HepG2 (cell line): ENCODE measurements around the gene PXMP2. TPM values are rescaled to one million over a fixed set of nuclear protein-coding genes. Genes with fewer than 3 reads are reported as not detected.

Experiments
- ATAC-seq: fragments of 200-7000 bp; cut with Tn5 transposase; 3 replicates; pipeline ENCODE4 v1.9.1; 2020; ENCODE audit warnings: mild to moderate bottlenecking, moderate library complexity
- BruUV-seq: library from RNA; stranded (reverse); fragments of 400-500 nt; replicated peaks from 2 replicates; lab custom pipeline; 2021; lab: Mats Ljungman, UMichigan
- CTCF ChIA-PET: fragments of 300-600 bp; formaldehyde crosslinking; extraction: SDS; loops from one replicate; lab custom pipeline; 2021; ENCODE audit warnings: low total read pairs, inconsistent platforms, low intra/inter-chr PET ratio; lab: Yijun Ruan, JAX
- POLR2A ChIA-PET: fragments of 350-600 bp; sonication (Branson Sonifier 250); formaldehyde crosslinking; loops from one replicate; lab custom pipeline; 2020; ENCODE audit warnings: antibody characterized with exemption, inconsistent platforms; lab: Yijun Ruan, JAX
- DNase-seq: peaks from one replicate; pipeline ENCODE4 v3.0.0-alpha.2; 2015; ENCODE audit warnings: low spot score
- FAIRE-seq: peaks from 3 replicates; lab custom pipeline; 2011; peaks lifted over from hg19 to GRCh38; lab: Jason Lieb, UNC
- H2AFZ ChIP-seq: one replicate; pipeline ENCODE4 v1.6.1; 2011; ENCODE audit warnings: low read length, inconsistent platforms
- H3K27ac ChIP-seq: fragments of 300-600 bp; 3 replicates; pipeline ENCODE4 v1.8.0; 2011; ENCODE audit warnings: mixed run types, mild to moderate bottlenecking, mixed read lengths, low read length, inconsistent platforms; ENCODE audit not compliant: insufficient read depth; ENCODE audit errors: extremely low read length
- H3K27me3 ChIP-seq, 2 experiments: fragments of 200-600 bp in 1 of 2; 2 replicates in 1 of 2; 3 replicates in 1 of 2; pipeline versions ENCODE4 v1.6.0 to v1.8.0; 2011; ENCODE audit warnings: low read length in 2 of 2, mild to moderate bottlenecking in 2 of 2, moderate library complexity in 2 of 2, inconsistent platforms in 1 of 2; ENCODE audit not compliant: insufficient read depth in 2 of 2, control insufficient read depth in 1 of 2
- H3K36me3 ChIP-seq, 2 experiments: fragments of 200-600 bp in 1 of 2; replicated peaks in 1 of 2; 2 replicates in 1 of 2; 3 replicates in 1 of 2; pipeline versions ENCODE4 v1.5.1 to v1.8.0; 2011; ENCODE audit warnings: low read length in 2 of 2, inconsistent platforms in 1 of 2; ENCODE audit not compliant: insufficient read depth in 2 of 2, control insufficient read depth in 1 of 2
- H3K4me1 ChIP-seq: 2 replicates; pipeline ENCODE4 v1.5.1; 2012; ENCODE audit warnings: low read length, inconsistent platforms; ENCODE audit not compliant: insufficient read depth
- H3K4me2 ChIP-seq: 2 replicates; pipeline ENCODE4 v1.6.0; 2011; ENCODE audit warnings: low read depth, low read length, inconsistent platforms
- H3K4me3 ChIP-seq, 3 experiments: fragments of 200-600 bp in 1 of 3; sonication (generic), shearing (Covaris generic) in 1 of 3; replicated peaks in 1 of 3; 2 replicates each; pipeline ENCODE4 v1.5.1; 2011 to 2016; ENCODE audit warnings: low read length in 3 of 3, inconsistent platforms in 2 of 3, low read depth in 2 of 3, mild to moderate bottlenecking in 2 of 3, control low read depth in 1 of 3, mixed read lengths in 1 of 3; ENCODE audit not compliant: insufficient read depth in 1 of 3
- H3K79me2 ChIP-seq: one replicate; pipeline ENCODE4 v1.6.1; 2011; ENCODE audit warnings: low read length, inconsistent platforms; ENCODE audit not compliant: insufficient read depth
- H3K9ac ChIP-seq: 2 replicates; pipeline ENCODE4 v1.6.0; 2011; ENCODE audit warnings: mild to moderate bottlenecking, low read depth, low read length, inconsistent platforms; ENCODE audit not compliant: insufficient read depth
- H3K9me3 ChIP-seq: 2 replicates; pipeline ENCODE4 v1.5.1; 2012; ENCODE audit warnings: mild to moderate bottlenecking, low read length
- H4K20me1 ChIP-seq: 2 replicates; pipeline ENCODE4 v1.6.0; 2011; ENCODE audit warnings: inconsistent platforms, mild to moderate bottlenecking, low read length, moderate library complexity; ENCODE audit not compliant: insufficient read depth
- JUN ChIP-seq: sonication (generic); formaldehyde crosslinking; IDR thresholded peaks from 2 replicates; pipeline ENCODE4 v1.4.0; 2020; ENCODE audit warnings: mild to moderate bottlenecking, missing genetic modification reagents
- RBM22 ChIP-seq: fragments of 200-400 bp; formaldehyde crosslinking; optimal IDR thresholded peaks from 2 replicates; pipeline ENCODE3; 2017; ENCODE audit warnings: mild to moderate bottlenecking, low read length, moderate library complexity
- ZNF224 ChIP-seq: sonication (generic); formaldehyde crosslinking; IDR thresholded peaks from 2 replicates; pipeline ENCODE4 v1.5.0; 2020; ENCODE audit warnings: mild to moderate bottlenecking, missing genetic modification reagents
- ZNF687 ChIP-seq: sonication (generic); formaldehyde crosslinking; IDR thresholded peaks from 2 replicates; pipeline ENCODE4 v1.5.1; 2020; ENCODE audit warnings: mild to moderate bottlenecking, missing genetic modification reagents, moderate library complexity
- WGBS: methylation state at CpG from one replicate; pipeline ENCODE4 v1.1.6; 2017; ENCODE audit warnings: low lambda C conversion rate; 5-methylcytosine and 5-hydroxymethylcytosine counted together
- in situ Hi-C: cut with HindIII; loops from 2 replicates; pipeline ENCODE4 v1.10.0; 2017; ENCODE audit warnings: low pct_unique_long_range_greater_than_20kb; ENCODE audit not compliant: extremely low pct_ligation_motif_present
- intact Hi-C: fragments of 100-400 bp; cut with micrococcal nuclease; formaldehyde crosslinking; loops from one replicate; pipeline ENCODE4 v1.10.0; 2022; ENCODE audit not compliant: unreplicated experiment
- polyA plus RNA-seq, 8 experiments: library from polyadenylated mRNA; depleted of rRNA in 3 of 8; stranded (reverse) in 7 of 8; unstranded in 1 of 8; fragments of >200 nt; fragmentation: Illumina TruSeq in 4 of 8; extraction: Trizol in 4 of 8; gene quantifications; 2 replicates each; pipeline versions ENCODE4 v1.2.1 to v1.2.3, GENCODE V29; 2011 to 2016; ENCODE audit warnings: low read depth in 4 of 8, missing spikeins in 1 of 8, mixed read lengths in 1 of 8; ENCODE audit not compliant: insufficient read depth in 1 of 8
- total RNA-seq, 5 experiments: library from RNA; depleted of rRNA; stranded (reverse); fragments of >200 nt; fragmentation: Illumina TruSeq; extraction: Trizol; gene quantifications; 2 replicates each; pipeline ENCODE4 v1.2.3, GENCODE V29; 2016; ENCODE audit warnings: low read depth in 1 of 5

PXMP2 gene
- total and polyA plus RNA-seq, 2 of the 13 experiments (the other 11 are each of a cell fraction or from before 2014, with no cell fraction given) = 25.5 to 42.9 TPM

GRCh38 chr12:132669166-132669879, 18.1 kb upstream of the PXMP2 start:
- FAIRE-seq (no peak), DNase-seq (no peak), ATAC-seq (no peak)
- H3K27ac ChIP-seq = no peak overlapping the region
- no peaks in the 10 kb centered on the region for H3K9me3 ChIP-seq
- no peak overlapping the region for H3K4me2 ChIP-seq
- H3K79me2 ChIP-seq = no peaks in the 10 kb centered on the region
- in situ Hi-C loops = no loop called here
- H3K27me3 ChIP-seq = no peaks in the 10 kb centered on the region
- no peaks in the 10 kb centered on the region for H3K4me1 ChIP-seq
- intact Hi-C loops = no loop called here
- ChIA-PET POLR2A (no interaction called here), CTCF (no interaction called here)
- no peak overlapping the region for H2AFZ ChIP-seq
- no TSS peak for BruUV-seq
- H3K9ac ChIP-seq = no peak overlapping the region
- no peaks in the 10 kb centered on the region for H4K20me1 ChIP-seq
- TF ChIP-seq ZNF687 (no peak), ZNF224 (CRISPR knock-in tag) (no peak)
- peaks cover 36 to 76% of the 10 kb centered on the region in 2 experiments for H3K36me3 ChIP-seq
- WGBS = 95% methylated on average over 16 of the region's 17 CpGs
- H3K4me3 ChIP-seq = no peak overlapping the region

GRCh38 chr12:132672116-132672515, 15.3 kb upstream of the PXMP2 start:
- TF ChIP-seq JUN (CRISPR knock-in tag) (no peak), RBM22 (peak; percentile 40)
- TF ChIP-seq, all 625 proteins: peak for 1
- Histone ChIP-seq H2AFZ (no peak overlapping the region), H4K20me1 (no peaks in the 10 kb centered on the region), H3K9me3 (no peaks in the 10 kb centered on the region), H3K9ac (no peak overlapping the region), H3K4me3 (no peak overlapping the region), H3K4me1 (no peaks in the 10 kb centered on the region), H3K36me3 (peaks cover 35 to 75% of the 10 kb centered on the region in 2 experiments), H3K27ac (no peak overlapping the region), H3K79me2 (no peaks in the 10 kb centered on the region), H3K27me3 (no peaks in the 10 kb centered on the region), H3K4me2 (no peak overlapping the region)
- no TSS peak for BruUV-seq
- ATAC-seq (no peak), DNase-seq (no peak), FAIRE-seq (no peak)
- in situ Hi-C loops (no loop called here), intact Hi-C loops (no loop called here)
- WGBS = 97% methylated on average over 14 of the region's 16 CpGs
- ChIA-PET POLR2A (no interaction called here), CTCF (no interaction called here)
